GM12864 (cell line): ENCODE results near the gene TRMT44.
"Not testable (repeated sequence)": the region's sequence is repeated elsewhere in the genome, so short reads cannot be mapped to it uniquely, and the experiment has no call there.

Experiments
- DNase-seq: peaks from one replicate; pipeline ENCODE4 v3.0.0-alpha.2; 2011; ENCODE audit warnings: low read depth
- H3K4me3 ChIP-seq: 2 replicates; pipeline ENCODE4 v1.5.1; 2011; ENCODE audit warnings: mild to moderate bottlenecking, low read depth, low read length, control low read depth
- TF ChIP-seq, protein P1 (sequence below): IDR thresholded peaks from 2 replicates; pipeline ENCODE4 v1.5.1; 2011; ENCODE audit warnings: low read depth, mild to moderate bottlenecking, moderate library complexity, low read length, control low read depth, inconsistent platforms; ENCODE audit errors: missing control alignments

Gene TRMT44

DNA sequence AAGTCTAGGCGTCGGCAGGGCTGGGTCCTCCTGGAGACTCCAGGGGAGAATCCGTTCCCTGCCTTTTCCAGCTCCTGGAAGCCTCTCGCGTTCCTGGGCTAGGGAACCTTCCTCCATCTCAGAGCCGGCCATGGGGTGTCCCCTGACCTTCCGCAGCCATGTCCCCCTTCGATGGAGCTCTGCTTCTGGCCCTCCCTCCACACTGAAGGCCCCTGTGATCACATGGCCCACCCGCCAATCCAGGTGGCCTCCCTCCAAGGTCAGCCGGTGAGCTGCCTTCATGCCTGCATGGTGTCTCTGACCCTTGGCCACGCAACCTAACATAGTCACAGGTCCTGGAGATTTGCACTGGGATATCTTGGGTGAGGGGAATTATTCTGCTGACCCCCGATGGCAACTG lies 69.6 kb downstream of the TRMT44 start:
- TF ChIP-seq, protein P1, sequence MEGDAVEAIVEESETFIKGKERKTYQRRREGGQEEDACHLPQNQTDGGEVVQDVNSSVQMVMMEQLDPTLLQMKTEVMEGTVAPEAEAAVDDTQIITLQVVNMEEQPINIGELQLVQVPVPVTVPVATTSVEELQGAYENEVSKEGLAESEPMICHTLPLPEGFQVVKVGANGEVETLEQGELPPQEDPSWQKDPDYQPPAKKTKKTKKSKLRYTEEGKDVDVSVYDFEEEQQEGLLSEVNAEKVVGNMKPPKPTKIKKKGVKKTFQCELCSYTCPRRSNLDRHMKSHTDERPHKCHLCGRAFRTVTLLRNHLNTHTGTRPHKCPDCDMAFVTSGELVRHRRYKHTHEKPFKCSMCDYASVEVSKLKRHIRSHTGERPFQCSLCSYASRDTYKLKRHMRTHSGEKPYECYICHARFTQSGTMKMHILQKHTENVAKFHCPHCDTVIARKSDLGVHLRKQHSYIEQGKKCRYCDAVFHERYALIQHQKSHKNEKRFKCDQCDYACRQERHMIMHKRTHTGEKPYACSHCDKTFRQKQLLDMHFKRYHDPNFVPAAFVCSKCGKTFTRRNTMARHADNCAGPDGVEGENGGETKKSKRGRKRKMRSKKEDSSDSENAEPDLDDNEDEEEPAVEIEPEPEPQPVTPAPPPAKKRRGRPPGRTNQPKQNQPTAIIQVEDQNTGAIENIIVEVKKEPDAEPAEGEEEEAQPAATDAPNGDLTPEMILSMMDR = no peak
- no peak for DNase-seq
- no peak overlapping the region for H3K4me3 ChIP-seq

- H3K4me3 ChIP-seq = no peak overlapping the region
- TF ChIP-seq, protein P1 = no peak
- DNase-seq = no peak
These were observed 70.2 kb downstream of the TRMT44 start for GRCh38 chr4:8510611-8511285.

DNA sequence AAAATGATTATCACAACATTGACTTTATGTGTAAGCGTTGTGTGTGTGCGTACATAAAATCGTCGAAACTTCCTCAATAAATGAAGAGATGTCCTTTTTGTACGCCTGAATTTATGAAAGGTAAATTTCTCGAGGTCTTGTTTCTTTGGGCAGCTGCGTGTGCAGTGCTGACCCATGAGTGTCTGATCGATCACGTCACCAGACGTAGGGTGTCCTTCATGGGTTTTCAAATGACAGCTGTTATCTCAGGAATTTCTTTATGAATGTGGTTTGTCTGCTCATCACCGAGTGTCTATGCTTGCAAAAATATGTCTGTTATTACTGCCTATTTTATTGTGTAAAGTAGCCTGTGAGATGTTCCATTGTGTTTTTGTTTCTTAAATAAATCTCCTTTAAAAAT lies 71.9 kb downstream of the TRMT44 start:
- no peak overlapping the region for H3K4me3 ChIP-seq
- no peak for DNase-seq
- TF ChIP-seq, protein P1 = no peak

- H3K4me3 ChIP-seq, DNase-seq: not testable (repeated sequence)
These were observed 72.5 kb downstream of the TRMT44 start for GRCh38 chr4:8513080-8513479.

- TF ChIP-seq, protein P1 = no peak
- H3K4me3 ChIP-seq = no peak overlapping the region
- DNase-seq = no peak
These were observed 73.4 kb downstream of the TRMT44 start for GRCh38 chr4:8513931-8514330.

GRCh38 chr4:8514391-8514790 lies 73.8 kb downstream of the TRMT44 start:
- no peak overlapping the region for H3K4me3 ChIP-seq
- TF ChIP-seq, protein P1 = no peak
- DNase-seq = no peak

- TF ChIP-seq, protein P1 = no peak
- DNase-seq = no peak
- H3K4me3 ChIP-seq = no peak overlapping the region
These were observed 74.9 kb downstream of the TRMT44 start for GRCh38 chr4:8515316-8516060.
